Astrocyte of the spinal cord (primary cell): Measurements from ENCODE around the gene NFATC1.

Experiments used
- DNase-seq: peaks from one replicate; pipeline ENCODE4 v3.0.0; 2011; ENCODE audit warnings: low read depth, low spot score
- H3K4me3 ChIP-seq: 2 replicates; pipeline ENCODE4 v1.5.1; 2011; ENCODE audit warnings: low read depth, mild to moderate bottlenecking, low read length, moderate library complexity
- in situ Hi-C: cut with HindIII; loops from 2 replicates; pipeline ENCODE4 v1.10.0; 2017; ENCODE audit warnings: low sequenced_read_pairs
- TF ChIP-seq, protein P1 (sequence below): IDR thresholded peaks from 2 replicates; pipeline ENCODE4 v1.5.1; 2012; ENCODE audit warnings: low read depth, mild to moderate bottlenecking, low read length, inconsistent platforms

Gene NFATC1

GRCh38 chr18:79493801-79494211 lies 98.1 kb downstream of the NFATC1 start:
- in situ Hi-C loops = no loop called here
- H3K4me3 ChIP-seq = no peak overlapping the region
- TF ChIP-seq, protein P1, sequence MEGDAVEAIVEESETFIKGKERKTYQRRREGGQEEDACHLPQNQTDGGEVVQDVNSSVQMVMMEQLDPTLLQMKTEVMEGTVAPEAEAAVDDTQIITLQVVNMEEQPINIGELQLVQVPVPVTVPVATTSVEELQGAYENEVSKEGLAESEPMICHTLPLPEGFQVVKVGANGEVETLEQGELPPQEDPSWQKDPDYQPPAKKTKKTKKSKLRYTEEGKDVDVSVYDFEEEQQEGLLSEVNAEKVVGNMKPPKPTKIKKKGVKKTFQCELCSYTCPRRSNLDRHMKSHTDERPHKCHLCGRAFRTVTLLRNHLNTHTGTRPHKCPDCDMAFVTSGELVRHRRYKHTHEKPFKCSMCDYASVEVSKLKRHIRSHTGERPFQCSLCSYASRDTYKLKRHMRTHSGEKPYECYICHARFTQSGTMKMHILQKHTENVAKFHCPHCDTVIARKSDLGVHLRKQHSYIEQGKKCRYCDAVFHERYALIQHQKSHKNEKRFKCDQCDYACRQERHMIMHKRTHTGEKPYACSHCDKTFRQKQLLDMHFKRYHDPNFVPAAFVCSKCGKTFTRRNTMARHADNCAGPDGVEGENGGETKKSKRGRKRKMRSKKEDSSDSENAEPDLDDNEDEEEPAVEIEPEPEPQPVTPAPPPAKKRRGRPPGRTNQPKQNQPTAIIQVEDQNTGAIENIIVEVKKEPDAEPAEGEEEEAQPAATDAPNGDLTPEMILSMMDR = no peak
- DNase-seq = no peak

DNA sequence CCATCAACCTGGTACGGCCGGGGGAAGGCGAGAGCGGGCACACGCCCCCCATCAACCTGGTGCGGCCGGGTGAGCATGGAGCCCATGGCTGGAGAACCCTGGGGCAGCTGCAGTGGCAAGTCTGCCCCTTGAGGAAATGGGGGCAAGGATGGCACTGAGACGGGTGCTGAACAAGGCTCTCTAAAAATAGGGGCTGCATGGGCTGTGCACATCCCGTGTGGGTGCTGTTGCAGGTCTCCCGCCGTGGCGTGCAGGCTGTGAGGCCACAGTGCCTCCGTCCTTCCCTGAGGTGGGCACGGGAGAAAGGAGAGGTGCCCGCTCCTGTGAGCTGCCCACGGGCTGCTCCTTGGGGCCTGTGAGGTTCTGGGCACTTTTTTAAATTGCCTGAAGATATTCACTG lies 99.2 kb downstream of the NFATC1 start:
- DNase-seq = no peak
- H3K4me3 ChIP-seq = no peak overlapping the region
- in situ Hi-C loops = no loop called here
- TF ChIP-seq, protein P1 = no peak

- DNase-seq = no peak
- TF ChIP-seq, protein P1 = no peak
- in situ Hi-C loops = no loop called here
- no peak overlapping the region for H3K4me3 ChIP-seq
These were observed 99.9 kb downstream of the NFATC1 start for GRCh38 chr18:79495591-79496071.

DNA sequence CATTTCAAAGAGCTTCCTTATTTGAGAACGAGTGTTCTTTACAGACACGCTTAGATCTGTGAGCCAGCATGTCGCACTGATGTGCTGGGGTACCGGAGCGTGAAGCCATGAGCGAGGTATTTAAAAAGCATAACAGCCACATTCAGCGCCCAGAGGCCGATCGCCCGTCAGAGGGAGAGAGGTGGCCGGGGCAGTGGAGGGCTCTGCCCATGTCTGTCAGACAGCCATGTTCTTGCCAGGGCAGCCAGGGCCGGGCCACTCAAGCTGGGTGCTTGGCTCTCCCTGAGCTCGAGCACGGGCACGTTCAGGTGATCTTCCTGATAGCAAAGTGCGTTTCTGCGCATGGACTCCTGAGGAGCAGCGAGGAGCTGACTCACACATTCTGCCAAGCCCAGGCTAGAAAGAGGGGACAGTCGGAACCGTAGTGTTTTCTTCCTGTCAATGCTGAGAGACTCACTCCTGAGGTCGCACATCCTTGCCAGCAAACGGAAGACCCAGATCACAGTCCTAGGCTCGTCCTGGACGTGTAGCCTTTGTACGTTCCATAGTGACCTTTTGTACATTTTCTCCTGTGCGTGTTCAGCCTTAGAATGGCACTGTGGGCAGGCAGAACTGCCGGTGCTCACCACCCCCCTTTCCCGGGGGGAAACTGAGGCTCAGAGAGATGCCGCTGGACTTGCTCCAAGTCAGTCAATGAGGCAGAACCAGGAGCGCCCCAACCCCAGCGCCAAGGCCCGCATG lies 100.7 kb downstream of the NFATC1 start:
- no peak overlapping the region for H3K4me3 ChIP-seq
- in situ Hi-C loops = no loop called here
- TF ChIP-seq, protein P1 = no peak
- no peak for DNase-seq

- no peak overlapping the region for H3K4me3 ChIP-seq
- TF ChIP-seq, protein P1 = no peak
- DNase-seq = peak; percentile 73
- in situ Hi-C loops = no loop called here
These were observed 101.4 kb downstream of the NFATC1 start for GRCh38 chr18:79496978-79497637.

DNA sequence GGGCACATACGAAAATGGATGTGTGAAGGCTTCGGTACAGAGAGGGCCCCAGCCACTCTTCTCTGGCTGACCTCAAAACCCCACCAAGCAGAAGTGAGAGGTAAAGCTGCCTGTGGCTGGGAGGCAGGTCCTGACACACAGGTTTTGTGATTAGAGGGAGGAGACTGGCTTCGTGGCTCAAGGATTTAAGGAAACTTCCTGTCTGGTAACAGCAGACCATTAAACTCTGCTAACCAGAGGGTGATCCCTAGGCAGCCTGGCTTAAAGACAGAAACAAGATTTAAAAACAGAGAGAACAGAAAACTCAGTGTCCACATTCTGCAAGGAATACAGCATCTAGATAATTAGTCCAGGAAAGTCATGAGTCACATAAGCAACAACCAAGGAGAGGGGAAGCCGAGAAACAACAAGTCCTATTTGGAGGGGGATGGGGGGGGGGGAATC lies 101.9 kb downstream of the NFATC1 start:
- DNase-seq = no peak
- TF ChIP-seq, protein P1 = no peak
- no peak overlapping the region for H3K4me3 ChIP-seq
- in situ Hi-C loops = no loop called here
